ENCODE measurements around the gene CATSPER4.

The CATSPER4 gene

DNA sequence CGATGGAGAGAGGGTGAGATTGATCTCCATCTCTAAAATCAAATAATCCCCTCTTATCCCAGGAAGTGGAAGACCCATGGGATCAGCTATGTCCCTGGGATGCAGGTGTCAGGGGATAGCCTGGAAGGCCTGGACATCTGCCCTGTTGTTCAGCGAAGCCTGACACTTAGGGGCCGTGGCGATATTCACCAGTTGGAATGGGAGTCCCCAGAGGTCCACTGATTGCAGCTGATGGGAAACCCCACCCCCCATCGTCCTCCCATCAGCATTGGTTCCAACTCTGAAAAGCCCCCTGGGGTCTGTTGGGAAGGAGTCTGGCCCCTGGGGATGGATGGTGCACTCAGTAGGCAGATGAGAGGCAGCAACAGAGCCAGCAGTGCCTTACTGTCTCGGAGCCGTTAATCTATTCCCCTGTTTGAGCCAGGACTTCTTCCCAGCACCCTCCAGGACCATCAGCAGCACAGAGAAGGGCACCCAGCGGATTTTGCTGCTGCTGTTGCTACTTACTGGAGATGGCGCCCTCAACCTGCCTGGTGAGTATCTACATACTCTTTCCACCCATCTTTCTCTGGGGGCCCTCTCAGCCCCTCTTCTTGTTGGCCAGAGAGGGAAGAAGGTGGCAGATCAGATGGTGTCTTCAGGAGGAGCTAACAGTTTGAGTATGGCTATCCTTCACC is 13.4 kb downstream of the CATSPER4 start:
- Histone ChIP-seq H3K27ac (ENCODE audit: low read depth, low read length) (no peak overlapping the region), H3K4me3 (ENCODE audit: low read length) (no peak overlapping the region), H3K9me3 (ENCODE audit: insufficient read depth, low read depth, low read length) (no peaks in the 10 kb centered on the region), H3K4me1 (ENCODE audit: insufficient read depth, low read length) (no peaks in the 10 kb centered on the region), H3K36me3 (ENCODE audit: insufficient read depth, low read length) (no peaks in the 10 kb centered on the region), H3K27me3 (ENCODE audit: insufficient read depth, low read length) (peaks cover 3% of the 10 kb centered on the region; the same call in 1 of the 2 replicates), H3K9ac (ENCODE audit: low read depth, low read length) (no peak overlapping the region)
- WGBS: 71% methylated on average over 8 of the region's 9 CpGs

GRCh38 chr1:26210147-26210870 is 19.9 kb downstream of the CATSPER4 start:
- Histone ChIP-seq H3K9ac (ENCODE audit: low read depth, low read length) (no peak overlapping the region), H3K36me3 (ENCODE audit: insufficient read depth, low read length) (no peaks in the 10 kb centered on the region), H3K27ac (ENCODE audit: low read depth, low read length) (no peak overlapping the region), H3K4me3 (ENCODE audit: low read length) (no peak overlapping the region), H3K4me1 (ENCODE audit: insufficient read depth, low read length) (no peaks in the 10 kb centered on the region), H3K9me3 (ENCODE audit: insufficient read depth, low read depth, low read length) (no peaks in the 10 kb centered on the region), H3K27me3 (ENCODE audit: insufficient read depth, low read length) (peaks cover 4% of the 10 kb centered on the region; the same call in 1 of the 2 replicates)
- WGBS: 86% methylated on average over 5 of the region's 5 CpGs

- Histone ChIP-seq H3K9ac (ENCODE audit: low read depth, low read length) (no peak overlapping the region), H3K4me1 (ENCODE audit: insufficient read depth, low read length) (no peaks in the 10 kb centered on the region), H3K4me3 (ENCODE audit: low read length) (no peak overlapping the region), H3K9me3 (ENCODE audit: insufficient read depth, low read depth, low read length) (no peaks in the 10 kb centered on the region), H3K36me3 (ENCODE audit: insufficient read depth, low read length) (no peaks in the 10 kb centered on the region), H3K27me3 (ENCODE audit: insufficient read depth, low read length) (peaks cover 4% of the 10 kb centered on the region), H3K27ac (ENCODE audit: low read depth, low read length) (no peak overlapping the region)
- 86% methylated on average over 4 of the region's 5 CpGs for WGBS
Measured at GRCh38 chr1:26212726-26213125, 22.3 kb downstream of the CATSPER4 start.

- Histone ChIP-seq H3K36me3 (ENCODE audit: insufficient read depth, low read length) (no peaks in the 10 kb centered on the region), H3K9ac (ENCODE audit: low read depth, low read length) (no peak overlapping the region), H3K9me3 (ENCODE audit: insufficient read depth, low read depth, low read length) (no peaks in the 10 kb centered on the region), H3K4me3 (ENCODE audit: low read length) (no peak overlapping the region), H3K27ac (ENCODE audit: low read depth, low read length) (no peak overlapping the region), H3K27me3 (ENCODE audit: insufficient read depth, low read length) (peaks cover 4% of the 10 kb centered on the region), H3K4me1 (ENCODE audit: insufficient read depth, low read length) (no peaks in the 10 kb centered on the region)
- 91% methylated on average over 6 of the region's 6 CpGs for WGBS
Measured at GRCh38 chr1:26213335-26213905, 23.0 kb downstream of the CATSPER4 start.

GRCh38 chr1:26215246-26215645 is 24.8 kb downstream of the CATSPER4 start:
- no peaks in the 10 kb centered on the region for H3K4me1 ChIP-seq (ENCODE audit: insufficient read depth, low read length)
- no peak overlapping the region for H3K4me3 ChIP-seq (ENCODE audit: low read length)
- no peaks in the 10 kb centered on the region for H3K9me3 ChIP-seq (ENCODE audit: insufficient read depth, low read depth, low read length)
- H3K27me3 ChIP-seq (ENCODE audit: insufficient read depth, low read length): peaks cover 10% of the 10 kb centered on the region
- no peak overlapping the region for H3K9ac ChIP-seq (ENCODE audit: low read depth, low read length)
- H3K27ac ChIP-seq (ENCODE audit: low read depth, low read length): no peak overlapping the region
- WGBS: 56% methylated on average over 3 of the region's 3 CpGs
- H3K36me3 ChIP-seq (ENCODE audit: insufficient read depth, low read length): no peaks in the 10 kb centered on the region

DNA sequence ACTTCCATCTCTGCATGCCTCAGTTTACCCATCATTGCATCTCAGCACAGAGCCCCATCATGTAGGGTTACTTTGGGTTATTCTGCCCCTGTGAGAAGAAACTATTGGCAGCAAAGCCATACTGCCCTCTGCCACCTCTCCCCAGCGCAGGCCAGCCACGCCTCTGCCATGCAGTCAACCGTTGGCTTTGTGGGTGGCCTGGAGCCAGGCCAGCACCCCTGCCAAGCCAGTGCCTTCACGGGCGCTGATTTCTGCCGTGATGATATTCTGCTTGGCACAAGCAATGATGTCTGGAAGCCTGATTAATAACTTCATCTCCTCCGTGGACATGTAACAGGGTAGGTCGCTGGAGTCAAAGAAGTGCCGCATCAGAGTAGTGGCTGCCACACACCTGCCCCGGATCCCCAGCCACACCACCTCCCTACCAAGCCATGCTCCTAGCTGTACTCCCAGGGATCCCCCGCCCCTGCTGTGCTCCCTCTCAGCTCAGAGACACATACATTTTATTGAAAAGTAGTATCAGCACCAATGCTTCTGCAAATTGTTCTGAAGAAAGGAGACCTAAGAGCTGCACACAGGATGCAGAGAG is 28.6 kb downstream of the CATSPER4 start:
- WGBS: 92% methylated on average over 11 of the region's 11 CpGs
- no peak overlapping the region for H3K27ac ChIP-seq (ENCODE audit: low read depth, low read length)
- H3K36me3 ChIP-seq (ENCODE audit: insufficient read depth, low read length): no peaks in the 10 kb centered on the region
- no peaks in the 10 kb centered on the region for H3K9me3 ChIP-seq (ENCODE audit: insufficient read depth, low read depth, low read length)
- H3K9ac ChIP-seq (ENCODE audit: low read depth, low read length): no peak overlapping the region
- H3K4me1 ChIP-seq (ENCODE audit: insufficient read depth, low read length): no peaks in the 10 kb centered on the region
- no peak overlapping the region for H3K4me3 ChIP-seq (ENCODE audit: low read length)
- peaks cover 41% of the 10 kb centered on the region for H3K27me3 ChIP-seq (ENCODE audit: insufficient read depth, low read length)

- Histone ChIP-seq H3K9ac (ENCODE audit: low read depth, low read length) (no peak overlapping the region), H3K27me3 (ENCODE audit: insufficient read depth, low read length) (peaks cover 54% of the 10 kb centered on the region), H3K4me3 (ENCODE audit: low read length) (no peak overlapping the region), H3K4me1 (ENCODE audit: insufficient read depth, low read length) (no peaks in the 10 kb centered on the region), H3K36me3 (ENCODE audit: insufficient read depth, low read length) (no peaks in the 10 kb centered on the region), H3K27ac (ENCODE audit: low read depth, low read length) (no peak overlapping the region), H3K9me3 (ENCODE audit: insufficient read depth, low read depth, low read length) (no peaks in the 10 kb centered on the region)
- 80% methylated on average over 27 of the region's 27 CpGs for WGBS
Measured at GRCh38 chr1:26220199-26220912, 30.0 kb downstream of the CATSPER4 start.

DNA sequence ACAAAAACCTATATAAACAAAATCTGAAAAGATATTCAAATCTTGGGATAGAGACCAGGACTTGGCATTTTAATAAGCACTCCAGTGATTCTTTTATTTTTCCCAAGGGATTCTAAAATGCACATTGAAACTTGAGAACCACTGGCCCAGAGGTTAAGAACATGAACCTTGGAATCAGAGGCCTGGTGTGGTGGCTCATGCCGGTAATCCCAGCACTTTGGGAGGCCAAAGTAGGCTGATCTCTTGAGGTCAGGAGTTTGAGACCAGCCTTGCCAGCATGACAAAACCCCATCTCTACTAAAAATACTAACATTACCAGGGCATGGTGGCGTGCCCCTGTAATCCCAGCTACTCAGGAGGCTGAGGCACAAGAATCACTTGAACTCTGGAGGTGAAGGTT is 30.7 kb downstream of the CATSPER4 start:
- H3K27me3 ChIP-seq (ENCODE audit: insufficient read depth, low read length): peaks cover 62% of the 10 kb centered on the region
- H3K9me3 ChIP-seq (ENCODE audit: insufficient read depth, low read depth, low read length): no peaks in the 10 kb centered on the region
- H3K9ac ChIP-seq (ENCODE audit: low read depth, low read length): no peak overlapping the region
- no peak overlapping the region for H3K27ac ChIP-seq (ENCODE audit: low read depth, low read length)
- no peaks in the 10 kb centered on the region for H3K36me3 ChIP-seq (ENCODE audit: insufficient read depth, low read length)
- WGBS: 96% methylated on average over 2 of the region's 2 CpGs
- H3K4me3 ChIP-seq (ENCODE audit: low read length): no peak overlapping the region
- H3K4me1 ChIP-seq (ENCODE audit: insufficient read depth, low read length): no peaks in the 10 kb centered on the region

GRCh38 chr1:26224606-26225005 is 34.2 kb downstream of the CATSPER4 start:
- H3K4me1 ChIP-seq (ENCODE audit: insufficient read depth, low read length): no peaks in the 10 kb centered on the region
- peaks cover 86% of the 10 kb centered on the region for H3K27me3 ChIP-seq (ENCODE audit: insufficient read depth, low read length)
- peak overlapping the region; percentile 57 for H3K4me3 ChIP-seq (ENCODE audit: low read length)
- no peak overlapping the region for H3K27ac ChIP-seq (ENCODE audit: low read depth, low read length)
- H3K9ac ChIP-seq (ENCODE audit: low read depth, low read length): no peak overlapping the region
- WGBS: 73% methylated on average over 7 of the region's 7 CpGs
- no peaks in the 10 kb centered on the region for H3K9me3 ChIP-seq (ENCODE audit: insufficient read depth, low read depth, low read length)
- no peaks in the 10 kb centered on the region for H3K36me3 ChIP-seq (ENCODE audit: insufficient read depth, low read length)

DNA sequence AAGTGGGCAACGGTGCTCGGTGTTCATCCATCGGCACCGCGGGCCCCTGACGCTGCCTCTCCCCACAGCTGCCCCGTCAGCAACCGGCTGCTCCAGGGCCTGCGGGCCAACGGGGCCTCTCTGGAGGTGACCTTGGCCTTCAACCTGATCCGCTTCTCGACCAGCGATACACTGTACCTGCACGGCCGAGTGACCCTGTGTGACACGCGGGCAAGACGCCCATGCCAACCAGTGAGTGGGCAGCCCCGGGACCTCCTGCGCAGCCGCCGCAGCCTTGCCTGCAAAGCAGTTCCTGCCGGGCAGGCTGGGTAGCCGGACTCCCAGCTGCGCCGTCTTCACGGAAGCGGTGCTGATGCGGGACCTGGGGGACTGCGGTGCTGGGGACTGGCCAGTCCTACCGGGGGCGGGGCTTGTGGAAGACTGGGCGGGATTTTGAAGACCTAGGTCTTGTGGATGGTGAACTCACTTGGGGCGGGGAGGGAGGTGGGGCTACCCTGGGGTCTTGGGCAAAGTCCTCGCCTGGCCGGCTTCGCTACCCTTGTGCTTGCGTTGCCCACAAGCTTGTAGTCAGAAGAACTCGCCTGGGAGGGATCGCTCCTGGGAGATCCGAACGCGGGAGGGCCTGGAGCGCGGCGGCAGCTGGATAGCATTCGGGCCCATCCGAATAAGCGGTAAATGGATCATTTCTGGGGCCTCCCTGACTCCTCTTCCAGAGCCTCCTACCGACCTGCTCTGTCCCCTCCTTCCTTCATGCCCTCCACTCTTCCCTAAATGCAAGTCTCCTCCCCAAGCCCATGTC is 34.8 kb downstream of the CATSPER4 start:
- no peaks in the 10 kb centered on the region for H3K4me1 ChIP-seq (ENCODE audit: insufficient read depth, low read length)

More for the DNA sequence above, 34.8 kb downstream of the CATSPER4 start:
- Histone ChIP-seq H3K27me3 (ENCODE audit: insufficient read depth, low read length) (peaks cover 81% of the 10 kb centered on the region), H3K4me3 (ENCODE audit: low read length) (peak overlapping the region; percentile 57), H3K9ac (ENCODE audit: low read depth, low read length) (no peak overlapping the region), H3K36me3 (ENCODE audit: insufficient read depth, low read length) (no peaks in the 10 kb centered on the region), H3K27ac (ENCODE audit: low read depth, low read length) (no peak overlapping the region), H3K9me3 (ENCODE audit: insufficient read depth, low read depth, low read length) (no peaks in the 10 kb centered on the region)
- 10% methylated on average over 50 of the region's 50 CpGs for WGBS

Data from HUES64 (cell line).